GM21717 (cell line): ENCODE data around the gene KDM8.
"Not testable (repeated sequence)": the region's sequence is repeated elsewhere in the genome, so short reads cannot be mapped to it uniquely, and the experiment has no call there.

Experiments
- ATAC-seq: cut with Tn5 transposase; IDR thresholded peaks from one replicate; pipeline ENCODE4 v1.9.1; 2021; ENCODE audit warnings: mild to moderate bottlenecking, moderate library complexity; ENCODE audit not compliant: unreplicated experiment

The KDM8 gene

GRCh38 chr16:27241658-27242057 is 38.3 kb downstream of the KDM8 start:
- no peak for ATAC-seq

- no peak for ATAC-seq
Observed at GRCh38 chr16:27242398-27242797, 39.1 kb downstream of the KDM8 start.

GRCh38 chr16:27242868-27243590 is 39.7 kb downstream of the KDM8 start:
- ATAC-seq: no peak

- ATAC-seq: no peak
Observed at GRCh38 chr16:27243725-27244362, 40.5 kb downstream of the KDM8 start.

GRCh38 chr16:27244363-27244755 is 41.0 kb downstream of the KDM8 start:
- ATAC-seq: no peak

GRCh38 chr16:27245276-27246172 is 42.2 kb downstream of the KDM8 start:
- ATAC-seq: no peak

GRCh38 chr16:27246439-27246838 is 43.1 kb downstream of the KDM8 start:
- no peak for ATAC-seq

GRCh38 chr16:27247076-27247475 is 43.8 kb downstream of the KDM8 start:
- ATAC-seq: not testable (repeated sequence)

- ATAC-seq: no peak
Observed at GRCh38 chr16:27248036-27248435, 44.7 kb downstream of the KDM8 start.

GRCh38 chr16:27248886-27249285 is 45.6 kb downstream of the KDM8 start:
- not testable (repeated sequence) for ATAC-seq

- no peak for ATAC-seq
Observed at GRCh38 chr16:27251541-27252205, 48.3 kb downstream of the KDM8 start.

GRCh38 chr16:27252206-27252585 is 48.9 kb downstream of the KDM8 start:
- ATAC-seq: no peak

GRCh38 chr16:27253526-27253930 is 50.2 kb downstream of the KDM8 start:
- ATAC-seq: no peak

- peak; percentile 48 for ATAC-seq
Observed at GRCh38 chr16:27254262-27254811, 51.0 kb downstream of the KDM8 start.

GRCh38 chr16:27256861-27257260 is 53.5 kb downstream of the KDM8 start:
- no peak for ATAC-seq

GRCh38 chr16:27257271-27257670 is 53.9 kb downstream of the KDM8 start:
- no peak for ATAC-seq

GRCh38 chr16:27258241-27258734 is 55.0 kb downstream of the KDM8 start:
- ATAC-seq: no peak

GRCh38 chr16:27259710-27260109 is 56.4 kb downstream of the KDM8 start:
- no peak for ATAC-seq

- ATAC-seq: not testable (repeated sequence)
Observed at GRCh38 chr16:27262904-27263423, 59.6 kb downstream of the KDM8 start.

GRCh38 chr16:27264151-27264550 is 60.8 kb downstream of the KDM8 start:
- no peak for ATAC-seq
